Measurements from ENCODE around the gene ATG9B. TPM values are rescaled to one million over a fixed set of nuclear protein-coding genes. Genes with fewer than 3 reads are reported as not detected.

The ATG9B gene
- total RNA-seq, 2 experiments from 2014 or later: 6.8 to 7.4 TPM

DNA sequence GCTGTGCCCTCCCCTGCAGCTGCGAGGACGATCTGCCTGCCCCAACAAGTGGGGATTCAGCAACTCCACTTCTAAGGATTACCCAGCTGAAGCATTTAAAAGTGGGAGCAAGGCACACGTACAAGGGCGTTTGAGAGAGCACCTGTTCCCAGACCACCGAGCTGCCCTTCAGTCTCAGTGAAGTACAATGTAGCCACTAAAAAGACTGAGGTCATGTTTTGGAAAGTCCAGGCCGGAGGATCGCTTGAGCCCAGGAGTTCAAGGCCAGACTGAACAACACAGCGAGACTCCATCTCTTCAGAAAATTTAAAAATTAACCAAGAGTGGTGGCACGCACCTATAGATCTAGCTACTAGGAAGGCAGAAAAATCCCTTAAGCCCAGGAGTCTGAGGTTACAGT lies 18.7 kb downstream of the ATG9B start:
- ChIA-PET POLR2A (no interaction called here), CTCF (interaction anchor here (2.9 to 6.4 kb wide), 2 partner anchors 13 to 21 kb away, joined by 8 to 35 read pairs; no protein-coding TSS in a partner anchor)
- Mint-ChIP-seq H3K27me3 (ENCODE audit: low read depth) (no peaks in the 10 kb centered on the region), H3K36me3 (ENCODE audit: low read depth) (no peaks in the 10 kb centered on the region), H3K9me3 (ENCODE audit: insufficient read depth) (no peaks in the 10 kb centered on the region), H3K27ac (no peak overlapping the region), H3K4me1 (ENCODE audit: low read depth) (peaks cover 39% of the 10 kb centered on the region), H3K4me3 (no peak overlapping the region)
- ATAC-seq: no peak
- no peak for DNase-seq

DNA sequence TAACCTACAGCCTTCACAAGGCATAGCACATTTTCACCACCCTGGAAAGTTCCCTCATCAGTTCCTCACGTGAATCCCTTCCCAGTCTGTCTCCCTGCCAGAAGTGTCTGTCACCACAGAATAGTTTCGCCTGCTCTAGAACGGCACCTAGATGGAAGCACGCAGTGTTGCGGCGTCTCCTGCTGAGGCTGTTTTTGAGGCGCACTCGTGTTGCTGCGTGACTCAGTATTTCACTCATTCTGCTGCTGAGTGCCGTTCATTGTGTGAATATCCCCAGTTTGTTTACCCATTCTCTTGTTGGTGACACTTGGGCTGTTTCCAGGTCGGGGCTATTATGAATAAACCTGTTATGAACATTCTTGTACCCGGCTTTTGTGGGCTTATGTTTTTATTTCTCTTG lies 20.7 kb downstream of the ATG9B start:
- no peak overlapping the region for H3K4me3 Mint-ChIP-seq
- H3K27me3 Mint-ChIP-seq (ENCODE audit: low read depth): no peaks in the 10 kb centered on the region
- no peaks in the 10 kb centered on the region for H3K36me3 Mint-ChIP-seq (ENCODE audit: low read depth)
- no peak for ATAC-seq
- H3K27ac Mint-ChIP-seq: no peak overlapping the region
- POLR2A ChIA-PET: no interaction called here
- H3K9me3 Mint-ChIP-seq (ENCODE audit: insufficient read depth): no peaks in the 10 kb centered on the region
- no peak for DNase-seq
- CTCF ChIA-PET: interaction anchor here (0.7 to 2.9 kb wide), 3 partner anchors 9 to 41 kb away, joined by 3 to 8 read pairs (median 4); no protein-coding TSS in a partner anchor
- H3K4me1 Mint-ChIP-seq (ENCODE audit: low read depth): peaks cover 25% of the 10 kb centered on the region

DNA sequence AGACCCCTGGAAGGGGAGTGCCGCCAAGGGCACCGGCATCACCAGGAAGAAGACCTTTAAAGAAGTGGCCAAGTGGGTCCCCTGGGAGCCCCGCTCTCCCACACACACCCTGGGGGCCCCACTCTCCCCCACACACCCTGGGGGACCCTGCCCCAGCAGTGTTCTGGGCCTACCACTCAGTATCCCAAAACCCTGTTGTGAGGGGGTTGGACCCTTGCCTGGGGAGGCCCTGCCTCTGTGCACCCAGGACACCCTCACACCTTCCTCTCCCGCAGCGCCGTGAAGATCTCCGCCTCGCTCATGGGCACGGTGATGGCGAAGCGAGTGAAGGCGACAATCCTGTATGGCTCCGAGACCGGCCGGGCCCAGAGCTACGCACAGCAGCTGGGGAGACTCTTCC lies 22.7 kb downstream of the ATG9B start:
- CTCF ChIA-PET: interaction anchor here (1.5 kb wide), 1 partner anchor 9 kb away, joined by 3 read pairs; no protein-coding TSS in a partner anchor
- Mint-ChIP-seq H3K27ac (no peak overlapping the region), H3K36me3 (ENCODE audit: low read depth) (no peaks in the 10 kb centered on the region), H3K4me3 (no peak overlapping the region), H3K9me3 (ENCODE audit: insufficient read depth) (no peaks in the 10 kb centered on the region), H3K27me3 (ENCODE audit: low read depth) (peaks cover 4% of the 10 kb centered on the region), H3K4me1 (ENCODE audit: low read depth) (peaks cover 22% of the 10 kb centered on the region)
- DNase-seq (no peak), ATAC-seq (no peak)
- POLR2A ChIA-PET: no interaction called here

DNA sequence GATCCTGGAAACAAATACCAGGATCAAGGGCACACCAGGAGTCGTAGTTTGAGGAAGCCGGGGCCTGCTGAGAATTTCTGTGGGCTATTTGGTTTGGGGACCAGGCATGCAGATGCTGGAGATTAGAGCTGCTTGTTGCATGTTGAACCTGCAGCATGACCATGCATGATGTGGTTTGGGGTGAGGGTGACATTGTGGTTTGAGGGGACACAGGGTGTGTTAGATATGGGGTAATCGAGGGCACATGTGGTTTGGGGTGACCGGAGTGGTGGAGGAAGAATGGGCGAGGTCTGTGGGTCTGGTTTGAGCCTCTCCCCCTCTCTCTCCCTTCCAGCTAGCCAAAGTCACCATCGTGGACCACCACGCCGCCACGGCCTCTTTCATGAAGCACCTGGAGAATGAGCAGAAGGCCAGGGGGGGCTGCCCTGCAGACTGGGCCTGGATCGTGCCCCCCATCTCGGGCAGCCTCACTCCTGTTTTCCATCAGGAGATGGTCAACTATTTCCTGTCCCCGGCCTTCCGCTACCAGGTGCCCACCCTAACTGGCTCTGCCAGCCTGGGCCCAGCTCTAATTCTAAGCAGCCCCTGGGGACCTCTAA lies 23.3 kb downstream of the ATG9B start:
- Mint-ChIP-seq H3K36me3 (ENCODE audit: low read depth) (no peaks in the 10 kb centered on the region), H3K9me3 (ENCODE audit: insufficient read depth) (no peaks in the 10 kb centered on the region), H3K27ac (no peak overlapping the region), H3K4me1 (ENCODE audit: low read depth) (peaks cover 23% of the 10 kb centered on the region), H3K27me3 (ENCODE audit: low read depth) (peaks cover 4% of the 10 kb centered on the region), H3K4me3 (no peak overlapping the region)
- ATAC-seq (no peak), DNase-seq (no peak)
- ChIA-PET POLR2A (interaction anchor here (0.6 kb wide), 1 partner anchor 66 kb away, joined by 3 read pairs; no protein-coding TSS in a partner anchor), CTCF (interaction anchor here (1.5 kb wide), 1 partner anchor 10 kb away, joined by 3 read pairs; no protein-coding TSS in a partner anchor)

DNA sequence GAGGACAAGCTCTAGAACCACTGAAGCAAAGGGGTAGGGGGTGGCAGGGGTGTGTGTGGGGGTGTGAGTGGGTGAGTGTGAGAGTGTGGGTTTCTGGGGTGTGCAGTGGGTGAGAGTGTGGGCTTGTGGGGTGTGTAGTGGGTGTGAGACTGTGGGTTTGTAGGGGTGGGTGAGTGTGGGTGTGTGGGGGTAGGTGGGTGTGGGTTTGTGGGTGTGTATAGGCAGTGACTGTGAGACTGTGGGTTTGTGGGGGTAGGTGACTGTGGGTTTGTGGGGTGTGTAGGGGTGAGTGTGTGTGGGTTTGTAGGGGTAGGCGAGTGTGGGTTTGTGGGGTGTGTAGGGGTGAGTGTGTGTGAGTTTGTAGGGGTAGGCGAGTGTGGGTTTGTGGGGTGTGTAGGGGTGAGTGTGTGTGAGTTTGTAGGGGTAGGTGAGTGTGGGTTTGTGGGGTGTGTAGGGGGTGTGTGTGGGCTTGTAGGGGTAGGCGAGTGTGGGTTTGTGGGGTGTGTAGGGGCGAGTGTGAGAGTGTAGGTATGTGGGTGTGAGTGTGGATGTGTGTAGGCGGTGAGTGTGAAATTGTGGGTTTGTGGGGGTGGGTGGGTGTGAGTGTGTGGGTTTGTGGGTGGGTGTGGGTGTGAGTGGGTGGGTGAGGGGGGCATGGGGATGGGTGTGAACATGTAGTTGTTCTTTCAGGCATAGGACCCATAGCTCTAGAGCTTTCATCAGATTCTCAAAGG lies 24.6 kb downstream of the ATG9B start:
- H3K27me3 Mint-ChIP-seq (ENCODE audit: low read depth): peaks cover 4% of the 10 kb centered on the region
- DNase-seq (no peak), ATAC-seq (no peak)
- CTCF ChIA-PET: no interaction called here
- peaks cover 28% of the 10 kb centered on the region for H3K4me1 Mint-ChIP-seq (ENCODE audit: low read depth)
- POLR2A ChIA-PET: no interaction called here
- H3K4me3 Mint-ChIP-seq: no peak overlapping the region
- H3K36me3 Mint-ChIP-seq (ENCODE audit: low read depth): no peaks in the 10 kb centered on the region
- H3K9me3 Mint-ChIP-seq (ENCODE audit: insufficient read depth): no peaks in the 10 kb centered on the region
- no peak overlapping the region for H3K27ac Mint-ChIP-seq

DNA sequence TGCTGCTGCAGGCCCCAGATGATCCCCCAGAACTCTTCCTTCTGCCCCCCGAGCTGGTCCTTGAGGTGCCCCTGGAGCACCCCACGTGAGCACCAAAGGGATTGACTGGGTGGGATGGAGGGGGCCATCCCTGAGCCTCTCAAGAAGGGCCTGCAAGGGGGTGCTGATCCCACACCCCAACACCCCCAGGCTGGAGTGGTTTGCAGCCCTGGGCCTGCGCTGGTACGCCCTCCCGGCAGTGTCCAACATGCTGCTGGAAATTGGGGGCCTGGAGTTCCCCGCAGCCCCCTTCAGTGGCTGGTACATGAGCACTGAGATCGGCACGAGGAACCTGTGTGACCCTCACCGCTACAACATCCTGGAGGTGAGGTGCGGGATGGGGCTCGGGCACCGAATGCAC lies 25.3 kb downstream of the ATG9B start:
- Mint-ChIP-seq H3K27ac (no peak overlapping the region), H3K9me3 (ENCODE audit: insufficient read depth) (no peaks in the 10 kb centered on the region), H3K27me3 (ENCODE audit: low read depth) (peaks cover 4% of the 10 kb centered on the region), H3K4me1 (ENCODE audit: low read depth) (peaks cover 34% of the 10 kb centered on the region), H3K36me3 (ENCODE audit: low read depth) (no peaks in the 10 kb centered on the region), H3K4me3 (no peak overlapping the region)
- ChIA-PET CTCF (no interaction called here), POLR2A (no interaction called here)
- DNase-seq: no peak
- no peak for ATAC-seq

DNA sequence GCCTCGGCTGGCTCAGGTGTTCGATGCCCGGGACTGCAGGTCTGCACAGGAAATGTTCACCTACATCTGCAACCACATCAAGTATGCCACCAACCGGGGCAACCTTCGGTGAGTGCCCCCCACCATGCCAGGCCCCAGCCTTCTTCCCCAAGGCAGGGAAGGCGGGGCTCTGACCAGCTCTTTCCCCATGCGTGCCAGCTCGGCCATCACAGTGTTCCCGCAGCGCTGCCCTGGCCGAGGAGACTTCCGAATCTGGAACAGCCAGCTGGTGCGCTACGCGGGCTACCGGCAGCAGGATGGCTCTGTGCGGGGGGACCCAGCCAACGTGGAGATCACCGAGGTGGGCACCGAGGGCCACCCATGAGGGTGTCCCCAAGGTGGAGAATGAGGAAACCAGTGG lies 26.0 kb downstream of the ATG9B start:
- Mint-ChIP-seq H3K4me3 (no peak overlapping the region), H3K27ac (no peak overlapping the region), H3K9me3 (ENCODE audit: insufficient read depth) (no peaks in the 10 kb centered on the region), H3K27me3 (ENCODE audit: low read depth) (peaks cover 4% of the 10 kb centered on the region), H3K36me3 (ENCODE audit: low read depth) (no peaks in the 10 kb centered on the region), H3K4me1 (ENCODE audit: low read depth) (peaks cover 37% of the 10 kb centered on the region)
- DNase-seq (no peak), ATAC-seq (no peak)
- ChIA-PET CTCF (no interaction called here), POLR2A (no interaction called here)

DNA sequence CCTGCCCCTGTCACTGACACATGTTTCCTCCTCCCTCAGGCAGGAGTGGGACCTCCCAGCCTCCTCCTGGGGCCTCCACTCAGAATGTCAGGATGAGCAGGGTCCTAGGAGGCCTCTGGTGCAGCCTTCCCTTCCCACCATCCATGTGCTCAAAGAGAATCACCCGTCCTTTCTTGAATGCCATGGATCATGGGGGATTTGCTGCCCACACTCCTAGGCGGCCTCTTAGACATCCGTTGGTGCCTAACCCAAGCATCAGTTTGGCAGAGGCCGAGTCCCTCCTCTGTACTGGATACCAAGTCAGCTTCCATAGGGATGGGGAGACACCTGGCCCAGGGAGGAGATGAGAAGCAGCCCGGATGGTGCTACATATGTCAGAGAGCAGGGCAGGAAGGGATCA lies 26.5 kb downstream of the ATG9B start:
- no peaks in the 10 kb centered on the region for H3K36me3 Mint-ChIP-seq (ENCODE audit: low read depth)
- H3K27ac Mint-ChIP-seq: no peak overlapping the region
- no peak overlapping the region for H3K4me3 Mint-ChIP-seq
- POLR2A ChIA-PET: no interaction called here
- H3K9me3 Mint-ChIP-seq (ENCODE audit: insufficient read depth): no peaks in the 10 kb centered on the region
- peaks cover 37% of the 10 kb centered on the region for H3K4me1 Mint-ChIP-seq (ENCODE audit: low read depth)
- no peak for DNase-seq
- H3K27me3 Mint-ChIP-seq (ENCODE audit: low read depth): peaks cover 4% of the 10 kb centered on the region
- ATAC-seq: no peak
- CTCF ChIA-PET: interaction anchor here (0.7 kb wide), 1 partner anchor 35 kb away, joined by 4 read pairs; no protein-coding TSS in a partner anchor

DNA sequence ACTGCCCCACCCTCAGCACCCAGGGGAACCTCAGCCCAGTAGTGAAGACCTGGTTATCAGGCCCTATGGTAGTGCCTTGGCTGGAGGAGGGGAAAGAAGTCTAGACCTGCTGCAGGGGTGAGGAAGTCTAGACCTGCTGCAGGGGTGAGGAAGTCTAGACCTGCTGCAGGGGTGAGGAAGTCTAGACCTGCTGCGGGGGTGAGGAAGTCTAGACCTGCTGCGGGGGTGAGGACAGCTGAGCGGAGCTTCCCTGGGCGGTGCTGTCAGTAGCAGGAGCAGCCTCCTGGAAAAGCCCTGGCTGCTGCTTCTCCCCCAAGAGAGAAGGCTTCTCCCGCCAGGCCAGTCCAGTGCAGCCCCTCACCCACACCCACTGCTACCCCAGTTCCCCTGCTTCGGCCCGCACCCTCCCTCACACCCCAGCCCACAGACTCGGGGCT lies 27.2 kb downstream of the ATG9B start:
- Mint-ChIP-seq H3K4me3 (no peak overlapping the region), H3K9me3 (ENCODE audit: insufficient read depth) (no peaks in the 10 kb centered on the region), H3K27me3 (ENCODE audit: low read depth) (peaks cover 4% of the 10 kb centered on the region), H3K27ac (no peak overlapping the region), H3K4me1 (ENCODE audit: low read depth) (peaks cover 37% of the 10 kb centered on the region), H3K36me3 (ENCODE audit: low read depth) (no peaks in the 10 kb centered on the region)
- ChIA-PET POLR2A (no interaction called here), CTCF (interaction anchor here (0.7 to 1.0 kb wide), 3 partner anchors 14 to 34 kb away, joined by 3 to 4 read pairs (median 3); no protein-coding TSS in a partner anchor)
- no peak for DNase-seq
- no peak for ATAC-seq

DNA sequence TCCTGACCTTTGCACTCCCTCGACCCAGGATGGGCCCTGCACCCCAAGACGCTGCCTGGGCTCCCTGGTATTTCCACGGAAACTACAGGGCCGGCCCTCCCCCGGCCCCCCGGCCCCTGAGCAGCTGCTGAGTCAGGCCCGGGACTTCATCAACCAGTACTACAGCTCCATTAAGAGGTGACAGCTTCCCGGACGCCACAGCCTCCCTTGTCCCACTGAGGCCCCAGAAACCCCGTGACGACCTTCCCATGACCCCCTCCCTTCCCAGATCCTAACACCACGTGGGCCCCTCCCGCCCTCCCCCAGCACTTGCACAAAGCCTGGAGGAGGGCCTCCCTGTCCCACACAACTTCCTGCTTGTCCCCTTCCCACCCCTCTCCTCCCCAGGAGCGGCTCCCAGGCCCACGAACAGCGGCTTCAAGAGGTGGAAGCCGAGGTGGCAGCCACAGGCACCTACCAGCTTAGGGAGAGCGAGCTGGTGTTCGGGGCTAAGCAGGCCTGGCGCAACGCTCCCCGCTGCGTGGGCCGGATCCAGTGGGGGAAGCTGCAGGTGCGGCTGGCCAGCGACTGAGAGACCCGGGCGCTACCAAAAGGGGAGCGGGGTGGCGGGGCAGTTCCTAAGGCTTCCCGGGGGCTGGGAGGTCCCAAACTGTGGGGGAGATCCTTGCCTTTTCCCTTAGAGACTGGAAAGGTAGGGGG lies 27.8 kb downstream of the ATG9B start:
- ChIA-PET POLR2A (no interaction called here), CTCF (interaction anchor here (0.6 to 1.0 kb wide), 3 partner anchors 11 to 22 kb away, joined by 3 read pairs; no protein-coding TSS in a partner anchor)
- ATAC-seq: no peak
- DNase-seq: no peak
- Mint-ChIP-seq H3K9me3 (ENCODE audit: insufficient read depth) (no peaks in the 10 kb centered on the region), H3K27me3 (ENCODE audit: low read depth) (peaks cover 4% of the 10 kb centered on the region), H3K27ac (no peak overlapping the region), H3K4me3 (no peak overlapping the region), H3K4me1 (ENCODE audit: low read depth) (peaks cover 37% of the 10 kb centered on the region), H3K36me3 (ENCODE audit: low read depth) (no peaks in the 10 kb centered on the region)

DNA sequence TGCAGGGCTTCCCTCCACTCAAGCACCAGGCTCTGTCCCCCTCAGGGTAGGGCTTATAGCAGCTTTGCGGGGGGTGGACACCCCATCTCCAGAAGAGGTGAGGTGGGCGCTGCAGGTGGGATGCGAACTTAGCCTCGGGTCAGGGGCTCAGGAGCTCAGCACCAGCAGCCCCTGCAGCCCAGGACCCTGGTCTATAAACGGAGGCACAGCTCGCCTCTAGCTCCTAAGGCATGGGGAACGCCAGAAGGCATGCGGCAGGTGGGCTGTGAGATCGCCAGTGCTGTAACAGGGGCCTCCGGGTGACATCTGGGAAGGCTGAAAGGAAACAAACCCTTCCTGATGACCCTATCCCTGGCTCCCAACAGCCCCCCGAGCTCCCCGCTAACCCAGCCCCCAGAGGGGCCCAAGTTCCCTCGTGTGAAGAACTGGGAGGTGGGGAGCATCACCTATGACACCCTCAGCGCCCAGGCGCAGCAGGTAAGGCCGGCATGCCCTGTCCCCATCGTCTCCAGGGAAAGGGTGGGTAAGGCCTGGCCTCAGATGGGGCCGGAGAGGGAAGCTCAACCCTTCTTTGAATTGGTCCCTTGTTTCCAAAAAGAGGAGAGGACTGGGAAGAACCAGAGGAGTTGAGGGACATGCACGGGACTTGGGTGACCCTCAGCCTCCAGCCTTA lies 29.3 kb downstream of the ATG9B start:
- Mint-ChIP-seq H3K9me3 (ENCODE audit: insufficient read depth) (peaks cover 13% of the 10 kb centered on the region), H3K36me3 (ENCODE audit: low read depth) (peaks cover 1% of the 10 kb centered on the region), H3K27me3 (ENCODE audit: low read depth) (peaks cover 8% of the 10 kb centered on the region), H3K4me1 (ENCODE audit: low read depth) (peaks cover 29% of the 10 kb centered on the region), H3K4me3 (peak overlapping the region; percentile 27), H3K27ac (peak overlapping the region; percentile 52)
- CTCF ChIA-PET: interaction anchor here (0.7 to 1.7 kb wide), 7 partner anchors 8 to 119 kb away, joined by 3 to 22 read pairs (median 5); no protein-coding TSS in a partner anchor
- ATAC-seq (no peak), DNase-seq (no peak)
- POLR2A ChIA-PET: interaction anchor here (0.7 kb wide), 1 partner anchor 13 kb away, joined by 3 read pairs; no protein-coding TSS in a partner anchor
